ENCODE data around the gene ATRN.
"Not testable (repeated sequence)": the region's sequence is repeated elsewhere in the genome, so short reads cannot be mapped to it uniquely, and the experiment has no call there.

ATRN gene

GRCh38 chr20:3471397-3472021 lies 691 bp downstream of the ATRN start:
- no peak for DNase-seq

DNA sequence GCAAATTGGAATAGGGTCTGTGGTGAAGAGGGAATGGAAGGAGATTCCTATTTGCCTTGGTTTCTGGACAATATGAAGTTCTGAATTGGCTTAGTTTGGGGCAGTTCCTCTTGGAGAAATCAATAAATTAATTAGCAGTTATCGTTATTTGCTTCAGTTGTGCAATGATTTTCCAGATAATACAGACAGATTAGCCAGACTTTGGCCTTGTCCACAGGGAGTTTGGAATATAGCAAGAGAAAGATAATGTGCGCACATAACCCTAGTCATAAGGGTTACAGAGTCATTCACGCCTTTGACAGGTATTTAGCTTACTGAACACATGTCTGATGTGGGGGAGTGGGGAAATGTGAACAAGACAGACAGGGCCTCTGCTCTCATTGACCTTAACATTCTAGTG lies 1.3 kb downstream of the ATRN start:
- no peak for DNase-seq

DNA sequence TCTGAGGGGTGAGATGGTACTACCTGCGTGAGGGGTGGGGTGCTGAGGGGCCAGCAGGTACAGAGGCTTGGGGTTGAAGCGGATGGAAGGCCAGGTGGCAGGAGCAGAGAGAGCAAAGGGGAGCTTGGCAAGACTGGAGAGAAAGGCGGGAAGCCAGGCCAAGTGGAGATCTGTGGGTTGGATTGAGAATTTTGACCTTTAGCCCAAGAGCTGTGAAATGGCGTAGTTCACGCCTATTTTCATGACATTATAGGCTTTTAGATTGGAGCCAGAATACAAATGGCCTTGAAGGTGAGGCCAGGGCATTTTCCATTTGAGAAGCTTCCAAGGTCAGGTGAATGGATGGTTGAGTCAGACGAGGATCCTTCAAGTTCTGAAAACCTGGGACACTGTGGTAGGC lies 2.5 kb downstream of the ATRN start:
- no peak for DNase-seq

GRCh38 chr20:3473944-3474343 lies 3.1 kb downstream of the ATRN start:
- DNase-seq, result no peak

GRCh38 chr20:3477003-3477860 lies 6.4 kb downstream of the ATRN start:
- not testable (repeated sequence) for DNase-seq

- DNase-seq, result no peak
Measured at GRCh38 chr20:3477861-3478544, 7.2 kb downstream of the ATRN start.

GRCh38 chr20:3479025-3479424 lies 8.2 kb downstream of the ATRN start:
- no peak for DNase-seq

- DNase-seq, result no peak
Measured at GRCh38 chr20:3479759-3480615, 9.2 kb downstream of the ATRN start.

- DNase-seq, result no peak
Measured at GRCh38 chr20:3483309-3483708, 12.5 kb downstream of the ATRN start.

- DNase-seq, result no peak
Measured at GRCh38 chr20:3483784-3484183, 13.0 kb downstream of the ATRN start.

DNA sequence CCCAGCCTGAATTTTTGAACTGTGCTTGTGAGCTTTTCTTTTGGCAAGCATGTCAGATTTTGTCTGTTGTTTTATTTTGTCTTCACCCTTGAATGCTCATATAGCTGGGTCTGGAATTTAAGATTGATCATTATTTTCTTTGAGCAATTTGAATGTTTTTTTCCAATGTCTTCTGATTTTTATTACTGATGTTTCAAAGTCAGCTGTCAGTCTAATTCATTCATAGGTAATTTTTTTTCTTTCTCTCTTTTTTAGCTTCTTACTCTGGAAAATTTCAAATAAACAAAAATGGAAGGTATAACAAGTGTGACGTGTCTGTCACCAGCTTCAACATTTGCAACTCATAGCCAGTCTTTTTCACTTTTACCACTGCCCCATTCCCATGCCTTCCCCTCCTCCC lies 15.1 kb downstream of the ATRN start:
- no peak for DNase-seq

DNA sequence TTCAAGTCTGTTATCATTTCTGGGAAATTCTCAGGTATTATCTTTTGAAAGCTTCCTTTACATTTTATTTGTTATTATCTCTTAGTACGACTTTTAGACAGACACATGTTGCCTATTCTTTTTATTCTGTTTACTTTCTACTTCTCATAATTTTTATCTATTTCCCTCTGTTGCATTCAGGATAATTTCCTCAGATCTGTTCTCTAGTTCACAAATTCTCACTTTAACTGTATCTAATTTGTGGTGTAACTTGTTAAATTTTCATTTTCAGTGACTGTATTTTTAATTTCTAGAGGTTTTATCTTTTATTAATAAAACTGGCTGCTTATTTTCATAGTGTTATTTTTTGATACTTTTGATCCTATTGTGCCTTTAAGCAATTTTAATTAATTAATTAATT lies 16.0 kb downstream of the ATRN start:
- DNase-seq, result no peak

GRCh38 chr20:3492669-3493068 lies 21.9 kb downstream of the ATRN start:
- DNase-seq, result no peak

DNA sequence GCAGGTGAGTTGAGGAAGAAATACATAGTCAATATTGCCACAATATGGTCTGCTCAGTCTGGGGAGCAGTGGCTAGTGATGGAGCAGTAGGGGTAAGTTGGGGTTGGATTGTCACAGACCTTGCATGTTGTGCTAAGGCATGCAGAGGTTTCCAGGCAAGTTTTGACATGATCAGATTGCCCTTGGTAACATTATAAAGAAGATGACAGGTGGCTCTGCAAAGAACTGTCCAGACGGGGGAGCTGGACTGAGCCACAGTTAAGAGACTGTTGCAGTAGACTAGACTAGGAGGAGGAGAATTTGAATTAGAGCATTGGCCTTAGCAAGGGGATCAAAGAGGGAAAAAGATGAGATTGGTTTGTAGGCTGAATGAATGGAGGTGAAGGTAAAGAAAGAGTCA lies 23.4 kb downstream of the ATRN start:
- no peak for DNase-seq

- no peak for DNase-seq
Measured at GRCh38 chr20:3502878-3503277, 32.1 kb downstream of the ATRN start.

- DNase-seq, result no peak
Measured at GRCh38 chr20:3505148-3505547, 34.3 kb downstream of the ATRN start.

GRCh38 chr20:3509064-3509463 lies 38.2 kb downstream of the ATRN start:
- DNase-seq, result no peak

DNA sequence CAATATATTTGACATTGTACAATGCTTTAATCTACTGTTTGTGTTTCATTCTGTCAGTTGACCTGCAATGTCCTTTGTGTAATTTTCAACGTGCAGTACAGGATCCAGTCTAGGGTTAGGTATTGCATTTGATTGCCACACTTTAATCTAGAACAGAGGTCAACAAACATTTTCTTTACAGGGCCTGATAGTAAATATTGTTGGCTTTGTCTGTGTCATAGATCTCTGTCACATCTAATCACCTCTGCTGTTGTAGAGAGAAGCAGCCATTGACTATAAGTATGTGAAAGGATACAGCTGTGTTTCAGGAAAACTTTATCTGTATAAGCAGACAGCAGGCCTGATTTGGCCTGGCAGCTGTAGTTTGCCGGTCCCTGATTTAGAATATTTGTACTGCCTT lies 39.3 kb downstream of the ATRN start:
- DNase-seq, result no peak

DNA sequence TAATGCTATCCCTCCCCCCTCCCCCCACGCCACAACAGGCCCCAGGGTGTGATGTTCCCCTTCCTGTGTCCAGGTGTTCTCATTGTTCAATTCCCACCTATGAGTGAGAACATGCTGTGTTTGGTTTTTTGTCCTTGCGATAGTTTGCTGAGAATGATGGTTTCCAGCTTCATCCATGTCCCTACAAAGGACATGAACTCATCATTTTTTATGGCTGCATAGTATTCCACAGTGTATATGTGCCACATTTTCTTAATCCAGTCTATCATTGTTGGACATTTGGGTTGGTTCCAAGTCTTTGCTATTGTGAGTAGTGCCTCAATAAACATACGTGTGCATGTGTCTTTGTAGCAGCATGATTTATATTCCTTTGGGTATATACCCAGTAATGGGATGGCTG lies 41.4 kb downstream of the ATRN start:
- not testable (repeated sequence) for DNase-seq

DNA sequence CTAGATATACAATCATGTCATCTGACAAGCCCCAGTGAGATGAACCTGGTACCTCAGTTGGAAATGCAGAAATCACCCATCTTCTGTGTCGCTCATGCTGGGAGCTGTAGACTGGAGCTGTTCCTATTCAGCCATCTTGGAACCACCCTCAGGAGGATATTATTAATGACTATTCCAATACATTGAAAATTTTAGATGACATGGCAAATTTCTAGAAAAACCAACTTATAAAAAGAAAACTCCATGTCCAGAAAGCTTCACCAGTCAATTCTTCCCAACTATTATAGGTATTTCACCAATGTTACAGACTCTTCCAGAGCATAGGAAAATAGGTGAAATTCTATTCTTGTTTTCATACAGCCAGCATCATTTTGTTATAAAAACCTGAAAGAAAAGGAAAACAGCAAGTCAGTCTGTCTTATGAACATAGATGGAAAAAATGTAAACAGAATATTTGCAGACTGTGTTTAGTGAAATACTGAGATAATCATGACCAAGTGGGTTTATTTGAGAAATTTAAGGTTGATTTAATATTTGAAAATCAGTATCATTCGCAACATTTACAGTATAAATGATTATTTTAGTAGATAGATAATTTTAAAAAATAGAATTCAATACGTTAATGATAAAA lies 43.3 kb downstream of the ATRN start:
- no peak for DNase-seq

- DNase-seq, result no peak
Measured at GRCh38 chr20:3515379-3516170, 44.8 kb downstream of the ATRN start.

Data from hematopoietic multipotent progenitor cell treated with erythropoietin and hydrocortisone succinate and interleukin-3 and kit ligand, for 8 days (in vitro differentiated cells).